Upper lobe of left lung (tissue), 4 donors: ENCODE measurements around the gene RBMS1.

Experiments
- CTCF ChIP-seq, 6 experiments: fragments of 450-650 bp in 4 of 6; fragments of 200-600 bp in 2 of 6; sonication (generic) in 2 of 6; IDR thresholded peaks; one replicate each; pipeline ENCODE4 v1.5.1; 2016 to 2019; ENCODE audit warnings: antibody characterized with exemption in 6 of 6
- POLR2A ChIP-seq, 4 donors: fragments of 450-650 bp; IDR thresholded peaks; one replicate each; pipeline ENCODE4 v1.5.1; 2016 to 2017; ENCODE audit warnings: antibody characterized with exemption in 4 of 4, mild to moderate bottlenecking in 2 of 4

GRCh38 chr2:160238392-160238791, 255.2 kb downstream of the RBMS1 start:
- TF ChIP-seq CTCF (IDR thresholded peaks at IDR 0.05) (no peak), POLR2A (IDR thresholded peaks at IDR 0.05) (no peak)
